HepG2 (cell line): ENCODE results near the gene CES5A. TPM values are rescaled to one million over a fixed set of nuclear protein-coding genes. Genes with fewer than 3 reads are reported as not detected.

Source experiments
- ATAC-seq: fragments of 200-7000 bp; cut with Tn5 transposase; 3 replicates; pipeline ENCODE4 v1.9.1; 2020; ENCODE audit warnings: mild to moderate bottlenecking, moderate library complexity
- BruUV-seq: library from RNA; stranded (reverse); fragments of 400-500 nt; replicated peaks from 2 replicates; lab custom pipeline; 2021; lab: Mats Ljungman, UMichigan
- CTCF ChIA-PET: fragments of 300-600 bp; formaldehyde crosslinking; extraction: SDS; loops from one replicate; lab custom pipeline; 2021; ENCODE audit warnings: low total read pairs, inconsistent platforms, low intra/inter-chr PET ratio; lab: Yijun Ruan, JAX
- POLR2A ChIA-PET: fragments of 350-600 bp; sonication (Branson Sonifier 250); formaldehyde crosslinking; loops from one replicate; lab custom pipeline; 2020; ENCODE audit warnings: antibody characterized with exemption, inconsistent platforms; lab: Yijun Ruan, JAX
- DNase-seq: peaks from one replicate; pipeline ENCODE4 v3.0.0-alpha.2; 2015; ENCODE audit warnings: low spot score
- FAIRE-seq: peaks from 3 replicates; lab custom pipeline; 2011; peaks lifted over from hg19 to GRCh38; lab: Jason Lieb, UNC
- H2AFZ ChIP-seq: one replicate; pipeline ENCODE4 v1.6.1; 2011; ENCODE audit warnings: low read length, inconsistent platforms
- H3K27ac ChIP-seq: fragments of 300-600 bp; 3 replicates; pipeline ENCODE4 v1.8.0; 2011; ENCODE audit warnings: mixed run types, mild to moderate bottlenecking, mixed read lengths, low read length, inconsistent platforms; ENCODE audit not compliant: insufficient read depth; ENCODE audit errors: extremely low read length
- H3K27me3 ChIP-seq, 2 experiments: fragments of 200-600 bp in 1 of 2; 2 replicates in 1 of 2; 3 replicates in 1 of 2; pipeline versions ENCODE4 v1.6.0 to v1.8.0; 2011; ENCODE audit warnings: low read length in 2 of 2, mild to moderate bottlenecking in 2 of 2, moderate library complexity in 2 of 2, inconsistent platforms in 1 of 2; ENCODE audit not compliant: insufficient read depth in 2 of 2, control insufficient read depth in 1 of 2
- H3K36me3 ChIP-seq, 2 experiments: fragments of 200-600 bp in 1 of 2; replicated peaks in 1 of 2; 2 replicates in 1 of 2; 3 replicates in 1 of 2; pipeline versions ENCODE4 v1.5.1 to v1.8.0; 2011; ENCODE audit warnings: low read length in 2 of 2, inconsistent platforms in 1 of 2; ENCODE audit not compliant: insufficient read depth in 2 of 2, control insufficient read depth in 1 of 2
- H3K4me1 ChIP-seq: 2 replicates; pipeline ENCODE4 v1.5.1; 2012; ENCODE audit warnings: low read length, inconsistent platforms; ENCODE audit not compliant: insufficient read depth
- H3K4me2 ChIP-seq: 2 replicates; pipeline ENCODE4 v1.6.0; 2011; ENCODE audit warnings: low read depth, low read length, inconsistent platforms
- H3K4me3 ChIP-seq, 3 experiments: fragments of 200-600 bp in 1 of 3; sonication (generic), shearing (Covaris generic) in 1 of 3; replicated peaks in 1 of 3; 2 replicates each; pipeline ENCODE4 v1.5.1; 2011 to 2016; ENCODE audit warnings: low read length in 3 of 3, inconsistent platforms in 2 of 3, low read depth in 2 of 3, mild to moderate bottlenecking in 2 of 3, control low read depth in 1 of 3, mixed read lengths in 1 of 3; ENCODE audit not compliant: insufficient read depth in 1 of 3
- H3K79me2 ChIP-seq: one replicate; pipeline ENCODE4 v1.6.1; 2011; ENCODE audit warnings: low read length, inconsistent platforms; ENCODE audit not compliant: insufficient read depth
- H3K9ac ChIP-seq: 2 replicates; pipeline ENCODE4 v1.6.0; 2011; ENCODE audit warnings: mild to moderate bottlenecking, low read depth, low read length, inconsistent platforms; ENCODE audit not compliant: insufficient read depth
- H3K9me3 ChIP-seq: 2 replicates; pipeline ENCODE4 v1.5.1; 2012; ENCODE audit warnings: mild to moderate bottlenecking, low read length
- H4K20me1 ChIP-seq: 2 replicates; pipeline ENCODE4 v1.6.0; 2011; ENCODE audit warnings: inconsistent platforms, mild to moderate bottlenecking, low read length, moderate library complexity; ENCODE audit not compliant: insufficient read depth
- DMTF1 ChIP-seq: sonication (generic); formaldehyde crosslinking; IDR thresholded peaks from 2 replicates; pipeline ENCODE4 v1.4.0; 2020; ENCODE audit warnings: mild to moderate bottlenecking, missing genetic modification reagents
- HMGA1 ChIP-seq: sonication (generic); formaldehyde crosslinking; conservative IDR thresholded peaks from 2 replicates; pipeline ENCODE4 v1.4.0; 2020; ENCODE audit warnings: missing genetic modification reagents
- MATR3 ChIP-seq: sonication (generic); formaldehyde crosslinking; IDR thresholded peaks from 2 replicates; pipeline ENCODE4 v1.4.0; 2020; ENCODE audit warnings: missing genetic modification reagents
- MIER2 ChIP-seq: IDR thresholded peaks from 2 replicates; pipeline ENCODE4 v1.6.1; 2016; ENCODE audit warnings: missing biosample characterization, missing genetic modification reagents
- NFE2 ChIP-seq: sonication (generic); formaldehyde crosslinking; IDR thresholded peaks from 2 replicates; pipeline ENCODE4 v1.4.0; 2020; ENCODE audit warnings: missing genetic modification reagents
- NRL ChIP-seq: sonication (generic); formaldehyde crosslinking; IDR thresholded peaks from 2 replicates; pipeline ENCODE4 v1.5.0; 2020; ENCODE audit warnings: missing genetic modification reagents, mild to moderate bottlenecking, moderate library complexity, borderline replicate concordance
- REXO4 ChIP-seq: sonication (generic); formaldehyde crosslinking; IDR thresholded peaks from 2 replicates; pipeline ENCODE4 v1.8.0; 2022; ENCODE audit warnings: missing genetic modification reagents, mild to moderate bottlenecking, borderline replicate concordance
- SSRP1 ChIP-seq: IDR thresholded peaks from 2 replicates; pipeline ENCODE4 v1.6.1; 2016; ENCODE audit warnings: control low read depth
- STAG1 ChIP-seq: sonication (generic); formaldehyde crosslinking; IDR thresholded peaks from 2 replicates; pipeline ENCODE4 v1.4.0; 2020; ENCODE audit warnings: missing genetic modification reagents
- STAT5B ChIP-seq: sonication (generic); formaldehyde crosslinking; IDR thresholded peaks from 2 replicates; pipeline ENCODE4 v1.4.0; 2020; ENCODE audit warnings: missing genetic modification reagents
- TBX3 ChIP-seq: fragments of 450-650 bp; IDR thresholded peaks from 2 replicates; pipeline ENCODE4 v1.6.1; 2017; ENCODE audit warnings: antibody characterized with exemption, mild to moderate bottlenecking, inconsistent platforms, borderline replicate concordance
- YY1 ChIP-seq: IDR thresholded peaks from 2 replicates; pipeline ENCODE4 v1.6.1; 2011; ENCODE audit warnings: low read length, low read depth, moderate library complexity, mild to moderate bottlenecking; ENCODE audit not compliant: insufficient read depth, insufficient replicate concordance
- ZBTB21 ChIP-seq: sonication (generic); formaldehyde crosslinking; IDR thresholded peaks from 2 replicates; pipeline ENCODE4 v1.4.0; 2020; ENCODE audit warnings: missing genetic modification reagents
- ZFX ChIP-seq: sonication (generic); formaldehyde crosslinking; IDR thresholded peaks from 2 replicates; pipeline ENCODE4 v1.4.0; 2020; ENCODE audit warnings: mild to moderate bottlenecking, low read depth, missing genetic modification reagents, moderate library complexity
- ZNF33B ChIP-seq: sonication (generic); formaldehyde crosslinking; IDR thresholded peaks from 2 replicates; pipeline ENCODE4 v1.5.1; 2020; ENCODE audit warnings: mild to moderate bottlenecking, missing genetic modification reagents
- ZNF510 ChIP-seq: sonication (generic); formaldehyde crosslinking; IDR thresholded peaks from 2 replicates; pipeline ENCODE4 v1.4.0; 2020; ENCODE audit warnings: low read depth, mild to moderate bottlenecking, missing genetic modification reagents
- ZNF598 ChIP-seq: sonication (generic); formaldehyde crosslinking; IDR thresholded peaks from 2 replicates; pipeline ENCODE4 v1.5.1; 2020; ENCODE audit warnings: mild to moderate bottlenecking, missing genetic modification reagents, borderline replicate concordance
- WGBS: methylation state at CpG from one replicate; pipeline ENCODE4 v1.1.6; 2017; ENCODE audit warnings: low lambda C conversion rate; 5-methylcytosine and 5-hydroxymethylcytosine counted together
- in situ Hi-C: cut with HindIII; loops from 2 replicates; pipeline ENCODE4 v1.10.0; 2017; ENCODE audit warnings: low pct_unique_long_range_greater_than_20kb; ENCODE audit not compliant: extremely low pct_ligation_motif_present
- intact Hi-C: fragments of 100-400 bp; cut with micrococcal nuclease; formaldehyde crosslinking; loops from one replicate; pipeline ENCODE4 v1.10.0; 2022; ENCODE audit not compliant: unreplicated experiment
- polyA plus RNA-seq, 8 experiments: library from polyadenylated mRNA; depleted of rRNA in 3 of 8; stranded (reverse) in 7 of 8; unstranded in 1 of 8; fragments of >200 nt; fragmentation: Illumina TruSeq in 4 of 8; extraction: Trizol in 4 of 8; gene quantifications; 2 replicates each; pipeline versions ENCODE4 v1.2.1 to v1.2.3, GENCODE V29; 2011 to 2016; ENCODE audit warnings: low read depth in 4 of 8, missing spikeins in 1 of 8, mixed read lengths in 1 of 8; ENCODE audit not compliant: insufficient read depth in 1 of 8
- total RNA-seq, 5 experiments: library from RNA; depleted of rRNA; stranded (reverse); fragments of >200 nt; fragmentation: Illumina TruSeq; extraction: Trizol; gene quantifications; 2 replicates each; pipeline ENCODE4 v1.2.3, GENCODE V29; 2016; ENCODE audit warnings: low read depth in 1 of 5

CES5A gene
- total and polyA plus RNA-seq, 2 of the 13 experiments (the other 11 are each of a cell fraction or from before 2014, with no cell fraction given), result not detected

DNA sequence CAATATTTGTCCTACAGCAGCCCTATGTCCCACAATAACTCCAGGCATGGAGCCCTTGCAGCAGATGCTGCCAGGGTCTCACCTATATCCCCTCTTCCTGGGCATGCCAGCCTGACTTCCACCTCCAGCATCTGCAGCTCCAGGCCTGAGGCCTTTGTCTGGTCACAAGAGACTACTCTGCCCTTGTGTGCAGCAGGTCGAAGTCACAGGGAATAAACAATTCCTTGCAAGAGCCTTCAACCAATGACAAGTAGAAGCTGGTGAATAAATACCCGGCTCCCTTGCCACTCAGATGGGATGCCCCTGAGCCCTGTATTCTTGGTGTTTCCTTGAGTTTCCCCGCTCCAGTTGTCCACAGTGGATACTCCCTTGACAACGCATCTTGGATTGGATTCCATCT lies 65.3 kb downstream of the CES5A start:
- no peak for DNase-seq
- H3K36me3 ChIP-seq, result peaks cover 2 to 14% of the 10 kb centered on the region in 2 experiments; a peak in 2 of 5 replicates
- FAIRE-seq, result no peak
- no peak overlapping the region for H3K9ac ChIP-seq
- no peak overlapping the region for H3K4me3 ChIP-seq
- TF ChIP-seq HMGA1 (CRISPR knock-in tag) (no peak), ZFX (CRISPR knock-in tag) (no peak), STAT5B (CRISPR knock-in tag) (no peak), SSRP1 (CRISPR knock-in tag) (no peak), MATR3 (CRISPR knock-in tag) (no peak), STAG1 (CRISPR knock-in tag) (no peak), NFE2 (no peak), REXO4 (CRISPR knock-in tag) (no peak), ZBTB21 (CRISPR knock-in tag) (no peak), ZNF510 (CRISPR knock-in tag) (no peak), TBX3 (no peak), NRL (no peak), YY1 (no peak), DMTF1 (CRISPR knock-in tag) (no peak), ZNF33B (CRISPR knock-in tag) (no peak), ZNF598 (CRISPR knock-in tag) (no peak), MIER2 (CRISPR knock-in tag) (no peak)
- in situ Hi-C loops (no loop called here), intact Hi-C loops (no loop called here)
- ChIA-PET CTCF (no interaction called here), POLR2A (no interaction called here)
- H2AFZ ChIP-seq, result no peak overlapping the region
- no peak for ATAC-seq
- no peak overlapping the region for H3K4me2 ChIP-seq
- BruUV-seq, result no TSS peak
- H3K9me3 ChIP-seq, result no peaks in the 10 kb centered on the region
- no peaks in the 10 kb centered on the region for H3K79me2 ChIP-seq
- no peaks in the 10 kb centered on the region for H4K20me1 ChIP-seq
- no peaks in the 10 kb centered on the region for H3K4me1 ChIP-seq
- 92% methylated on average over 4 of the region's 4 CpGs for WGBS
- H3K27me3 ChIP-seq, result no peaks in the 10 kb centered on the region
- H3K27ac ChIP-seq, result no peak overlapping the region
